KG1 (cell line): ENCODE data around the gene PDXDC1.
"Not testable (repeated sequence)": the region's sequence is repeated elsewhere in the genome, so short reads cannot be mapped to it uniquely, and the experiment has no call there.

ENCODE experiments used
- DNase-seq: peaks from one replicate; lab custom pipeline; 2025; lab: John Stamatoyannopoulos, UW

The PDXDC1 gene

DNA sequence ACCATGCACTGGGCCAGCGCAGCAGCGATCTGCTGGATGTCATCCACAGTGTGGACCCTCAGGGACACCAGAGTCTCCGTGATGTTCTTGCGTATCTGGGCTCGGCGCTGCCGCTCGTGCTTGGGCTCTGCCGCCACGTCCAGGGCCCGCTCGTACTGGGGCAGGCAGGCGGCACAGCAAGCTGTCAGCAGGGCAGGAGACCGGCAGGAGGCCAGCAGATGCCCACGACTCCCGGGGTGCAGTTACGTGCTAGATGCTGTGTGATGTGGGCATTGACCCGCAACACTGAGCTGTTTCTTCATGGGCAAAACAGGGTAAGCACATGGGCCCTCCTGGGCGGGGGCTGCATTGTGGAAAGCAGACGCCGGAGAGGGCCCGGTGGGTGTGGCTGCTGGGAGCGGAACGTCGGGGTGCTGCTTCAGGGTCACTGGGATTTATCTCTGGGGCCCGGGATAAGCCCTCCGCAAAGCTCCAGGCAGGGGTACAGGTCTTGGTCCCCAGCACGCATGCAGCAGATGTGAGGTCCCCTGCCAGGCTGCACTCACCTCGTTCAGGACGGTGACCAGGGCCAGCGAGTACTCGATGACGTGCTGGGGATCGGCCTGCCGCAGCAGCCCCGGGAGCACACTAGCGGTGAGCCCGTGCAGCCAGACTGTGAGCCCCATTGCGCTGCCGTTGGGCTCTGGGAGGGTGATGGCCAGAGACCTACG, 158.0 kb downstream of the PDXDC1 start:
- not testable (repeated sequence) for DNase-seq

DNA sequence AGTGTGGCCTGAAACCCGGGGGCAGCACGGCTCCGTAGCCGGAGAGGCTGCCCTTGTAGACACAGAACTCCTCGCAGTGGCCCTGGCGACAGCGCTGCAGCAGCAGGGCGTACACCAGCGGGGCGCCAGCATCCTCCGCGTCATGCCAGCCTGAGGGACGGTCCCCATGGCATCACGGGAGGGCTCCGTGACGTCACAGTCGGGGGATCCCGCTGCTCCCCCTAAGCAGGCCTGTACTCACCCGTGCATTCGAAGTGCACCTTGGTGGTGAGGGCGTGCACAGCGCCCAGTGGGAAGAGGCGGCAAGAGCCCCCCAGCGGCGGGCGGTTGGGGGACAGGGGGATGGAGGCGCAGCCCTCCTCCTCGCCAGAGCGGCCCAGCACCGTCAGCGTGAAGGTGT, 158.7 kb downstream of the PDXDC1 start:
- DNase-seq = not testable (repeated sequence)

DNA sequence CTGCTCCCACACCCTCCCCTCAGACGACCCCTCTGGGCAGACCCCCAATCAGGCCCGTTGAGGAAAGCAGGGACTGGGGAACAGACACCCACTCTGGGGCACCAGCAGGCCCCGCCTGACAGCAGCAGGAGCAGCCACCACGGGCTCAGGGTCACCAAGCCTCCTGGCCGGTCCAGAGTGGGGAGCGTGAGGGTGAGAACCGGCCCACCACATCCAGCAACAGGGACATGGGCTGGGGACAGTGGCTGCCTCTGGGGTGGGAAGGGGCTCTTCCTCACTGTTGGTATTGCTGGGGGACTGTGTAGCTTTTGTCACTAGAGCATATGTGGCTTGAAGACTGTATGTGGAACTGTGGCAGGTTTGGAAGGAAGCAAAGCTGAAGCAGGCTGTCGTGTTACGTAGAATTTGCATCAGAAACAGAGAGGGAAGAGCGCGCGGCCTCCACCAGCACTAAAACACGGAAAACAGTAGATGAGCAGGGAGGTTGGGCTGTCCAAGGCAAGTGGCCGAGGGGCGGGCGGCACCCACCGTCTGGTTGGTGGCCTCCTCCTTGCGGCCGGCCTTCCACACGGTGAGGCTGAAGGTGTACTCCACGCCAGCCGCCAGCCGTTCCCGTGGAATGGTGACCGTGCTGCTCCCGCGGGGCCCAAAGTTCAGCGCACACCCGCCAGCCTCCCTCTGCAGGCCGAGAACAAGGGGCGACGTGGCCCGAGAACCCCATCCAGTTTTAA, 160.1 kb downstream of the PDXDC1 start:
- DNase-seq = not testable (repeated sequence)

DNA sequence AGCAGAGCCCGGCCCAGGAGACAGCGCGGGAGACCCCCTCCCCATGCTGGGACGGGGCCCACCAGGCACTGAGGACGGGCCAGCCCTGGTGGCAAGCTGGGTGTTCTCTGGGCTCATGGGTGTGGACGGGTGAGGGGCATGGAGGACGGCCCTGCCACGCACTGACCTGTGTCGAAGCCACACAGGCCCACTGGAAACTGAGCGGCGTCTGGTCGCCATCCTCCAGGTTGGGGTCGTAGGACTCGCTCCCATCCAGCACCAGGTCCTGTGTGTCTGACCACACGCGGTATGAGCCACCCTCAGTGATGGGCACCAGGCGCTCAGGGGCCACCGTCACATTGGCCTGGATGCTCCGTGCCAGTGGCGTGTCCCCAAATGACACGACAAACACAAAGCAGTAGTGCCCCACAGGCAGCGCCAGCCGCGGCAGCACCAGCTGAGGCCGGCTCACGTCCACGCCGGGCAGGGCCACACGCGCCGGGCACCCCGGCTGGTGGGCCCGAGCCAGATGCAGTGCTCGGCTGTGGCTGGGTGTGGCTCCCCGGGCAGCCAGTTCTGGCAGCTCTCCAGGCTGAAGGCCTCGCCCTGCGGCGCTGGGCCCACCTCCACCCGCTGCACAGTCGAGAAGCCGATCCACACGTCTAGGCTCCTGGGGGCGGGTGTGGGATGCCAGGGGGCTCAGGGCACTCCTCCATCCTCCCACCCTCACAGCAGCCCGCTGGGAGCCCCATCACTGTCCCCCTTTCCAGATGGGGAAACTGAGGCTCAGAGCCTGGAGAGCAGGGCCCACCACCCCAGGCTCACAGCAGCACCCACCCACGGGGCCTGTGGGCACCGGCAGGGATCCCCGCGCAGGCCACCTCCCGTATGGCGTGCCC, 160.9 kb downstream of the PDXDC1 start:
- not testable (repeated sequence) for DNase-seq

DNA sequence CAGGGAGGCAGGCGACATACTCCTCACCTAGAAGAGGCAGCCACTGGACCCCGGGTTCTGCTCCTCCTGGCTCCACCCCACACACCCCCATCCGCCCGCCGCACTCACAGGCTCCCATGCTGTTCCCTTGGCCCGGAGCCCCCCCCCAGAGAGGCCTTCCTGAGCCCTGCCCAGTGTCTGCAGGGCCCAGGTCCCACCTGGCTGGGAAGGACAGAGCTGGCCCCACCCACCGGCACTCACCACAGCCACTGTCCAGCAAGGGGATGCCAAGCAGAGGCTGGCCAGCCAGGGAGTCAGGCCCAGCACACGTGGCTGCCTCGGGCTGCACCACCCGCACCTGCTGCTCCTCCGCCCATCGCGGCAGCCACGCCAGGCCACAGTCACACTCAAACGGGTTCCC, 162.7 kb downstream of the PDXDC1 start:
- DNase-seq = not testable (repeated sequence)

DNA sequence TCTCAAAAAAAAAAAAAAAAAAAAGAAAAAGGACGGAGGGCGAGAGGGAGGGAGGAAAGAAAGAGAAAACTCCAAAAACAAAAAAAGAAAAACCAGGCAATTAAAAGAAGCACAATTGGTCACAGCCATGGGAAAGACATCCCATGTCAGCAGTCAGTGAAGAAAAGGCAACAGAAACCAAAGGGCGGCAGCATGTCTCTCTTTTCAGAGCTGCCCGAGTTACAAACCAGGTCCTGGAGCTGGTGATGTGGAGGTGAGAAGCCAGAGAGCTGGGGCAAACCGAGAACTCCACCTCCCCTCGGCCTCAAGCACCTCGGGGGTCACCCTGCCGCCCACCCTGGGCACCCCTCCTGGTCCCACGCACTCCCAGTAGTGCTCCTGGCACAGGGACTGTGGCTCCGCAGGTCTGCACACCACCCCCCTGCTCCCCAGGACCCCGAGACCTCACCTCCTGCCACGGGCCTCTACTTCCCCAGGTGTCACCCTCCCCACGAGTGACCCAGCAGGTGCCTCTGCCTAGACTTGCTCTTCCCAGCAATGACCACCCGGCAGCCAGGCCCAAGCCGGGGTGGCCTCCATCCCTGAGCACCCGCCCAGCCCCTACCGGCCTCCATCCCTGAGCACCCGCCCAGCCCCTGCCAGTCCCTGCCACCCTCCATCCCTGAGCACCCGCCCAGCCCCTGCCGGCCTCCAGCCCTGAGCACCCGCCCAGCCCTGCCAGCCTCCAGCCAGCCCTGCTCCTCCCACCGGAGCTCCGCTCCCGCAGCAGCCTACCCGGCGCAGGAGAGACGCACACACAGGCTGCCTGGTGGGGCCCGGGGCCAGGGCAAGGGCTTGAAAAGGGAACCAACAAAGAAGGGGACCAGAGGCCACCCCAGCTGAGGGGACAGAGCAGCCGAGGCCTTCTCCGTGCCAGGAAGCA, 165.9 kb downstream of the PDXDC1 start:
- DNase-seq = not testable (repeated sequence)

DNA sequence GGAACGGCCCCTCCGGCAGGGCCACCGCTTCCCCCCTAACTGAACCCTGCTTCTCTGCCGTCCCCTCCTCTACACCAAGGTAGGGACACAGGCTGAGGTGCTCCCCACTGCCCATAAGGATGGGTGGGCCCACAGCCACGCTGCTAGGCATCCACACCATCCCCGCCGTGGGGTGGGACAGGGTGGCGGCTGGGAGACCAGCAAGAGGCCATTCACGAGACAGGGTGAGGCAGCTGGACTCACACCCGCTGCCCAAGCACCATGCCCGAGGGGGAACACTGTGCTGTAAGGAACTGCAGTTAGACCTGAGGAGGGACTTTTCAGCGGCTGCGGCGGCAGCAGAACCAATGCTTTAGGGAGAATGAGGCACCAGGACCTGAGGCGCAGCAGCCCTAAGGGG, 166.8 kb downstream of the PDXDC1 start:
- no peak for DNase-seq

DNA sequence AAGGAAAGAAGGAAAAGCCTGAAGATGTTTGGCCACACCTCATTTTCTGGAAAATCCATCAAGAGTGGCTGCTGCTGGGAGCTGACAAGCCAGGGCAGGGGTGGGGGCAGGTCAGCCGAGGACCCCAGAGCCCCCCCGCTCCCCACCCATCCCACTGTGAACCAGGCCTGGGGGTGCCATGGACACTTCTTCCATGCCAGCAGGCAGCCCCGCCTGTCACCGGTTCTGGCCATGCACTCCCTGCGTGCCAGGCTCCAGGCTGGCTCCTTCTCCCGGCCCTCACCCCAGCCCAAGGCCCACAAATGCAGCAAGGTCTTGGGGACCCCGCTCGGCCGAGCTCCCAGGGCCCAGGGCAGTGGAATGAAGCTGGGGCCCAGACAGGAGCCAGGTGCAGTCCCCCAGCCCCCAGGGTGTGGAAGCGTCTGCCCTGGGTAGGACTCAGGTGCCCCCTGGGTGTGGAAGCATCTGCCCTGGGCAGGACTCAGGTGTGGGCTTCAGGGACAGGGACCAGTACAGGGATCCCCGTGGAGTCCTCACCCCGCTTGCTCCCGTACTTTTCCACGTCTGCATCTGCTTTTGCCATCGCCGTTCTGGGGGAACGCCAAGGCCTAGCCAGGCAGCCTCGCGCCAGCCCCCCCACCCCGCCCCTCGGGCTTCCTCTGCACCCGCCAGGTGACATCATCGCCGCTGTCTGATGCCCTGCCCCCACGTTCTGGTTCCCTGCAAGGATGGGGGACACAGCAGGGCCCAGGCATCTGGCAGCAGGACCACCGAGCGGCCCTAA, 167.5 kb downstream of the PDXDC1 start:
- DNase-seq = not testable (repeated sequence)

DNA sequence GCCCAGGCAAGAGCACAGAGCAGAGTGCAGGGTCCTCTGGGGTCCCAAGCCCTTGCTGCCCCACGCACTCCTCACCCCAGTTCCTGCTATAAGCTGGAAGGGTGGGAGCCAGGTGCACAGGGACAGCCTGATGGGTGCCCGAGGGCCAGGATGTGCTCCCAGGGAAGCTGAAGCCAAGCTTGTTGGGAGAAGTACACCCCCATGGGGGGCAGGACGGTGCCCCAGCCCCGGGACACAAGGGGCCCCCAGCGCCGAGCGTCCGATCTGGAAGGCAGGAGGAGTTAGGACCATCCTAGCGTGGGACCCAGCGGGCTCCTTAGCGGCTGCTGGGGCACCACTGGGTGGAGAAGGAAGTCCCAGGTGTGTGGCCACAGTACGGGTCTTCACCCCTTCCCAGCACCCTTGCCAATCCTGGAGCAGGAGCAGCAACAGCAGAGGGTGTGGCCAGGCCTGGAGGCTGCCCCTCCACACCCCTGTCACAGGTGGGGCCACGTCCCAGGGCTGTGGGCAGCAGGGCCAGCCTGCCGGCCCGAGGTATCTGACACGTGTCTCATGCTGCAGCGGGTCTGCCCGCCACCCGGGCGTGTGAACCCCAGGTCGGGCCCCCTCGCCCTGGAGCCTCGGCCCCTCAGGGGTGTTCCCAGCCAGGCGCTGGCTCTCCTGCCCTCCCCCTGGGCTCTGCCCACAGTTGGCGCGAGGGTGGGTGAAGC, 168.2 kb downstream of the PDXDC1 start:
- DNase-seq = not testable (repeated sequence)

DNA sequence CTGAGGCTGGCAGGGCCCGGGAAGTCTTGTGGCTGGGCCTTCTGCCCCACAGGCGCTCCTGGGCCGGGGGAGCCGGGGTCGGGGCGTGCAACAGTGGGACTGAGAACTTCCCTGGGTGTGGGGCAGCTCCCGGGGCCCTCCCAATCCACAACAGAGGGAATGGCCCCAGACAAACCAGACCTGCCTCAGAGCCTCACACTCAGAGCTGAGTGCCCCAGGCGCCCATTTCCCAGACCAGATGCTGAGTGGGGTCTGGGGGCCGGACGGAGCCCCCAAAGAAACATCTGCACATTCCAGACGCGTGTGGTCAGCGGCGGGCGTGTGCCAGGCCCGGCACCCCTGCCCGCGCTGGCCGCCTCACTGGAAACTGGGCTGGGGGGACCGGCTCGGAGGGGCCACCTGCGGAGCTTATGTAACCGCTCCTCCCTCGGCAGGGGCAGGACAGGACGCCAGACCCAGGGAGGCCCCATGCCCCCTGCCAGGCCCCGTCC, 168.8 kb downstream of the PDXDC1 start:
- not testable (repeated sequence) for DNase-seq

DNA sequence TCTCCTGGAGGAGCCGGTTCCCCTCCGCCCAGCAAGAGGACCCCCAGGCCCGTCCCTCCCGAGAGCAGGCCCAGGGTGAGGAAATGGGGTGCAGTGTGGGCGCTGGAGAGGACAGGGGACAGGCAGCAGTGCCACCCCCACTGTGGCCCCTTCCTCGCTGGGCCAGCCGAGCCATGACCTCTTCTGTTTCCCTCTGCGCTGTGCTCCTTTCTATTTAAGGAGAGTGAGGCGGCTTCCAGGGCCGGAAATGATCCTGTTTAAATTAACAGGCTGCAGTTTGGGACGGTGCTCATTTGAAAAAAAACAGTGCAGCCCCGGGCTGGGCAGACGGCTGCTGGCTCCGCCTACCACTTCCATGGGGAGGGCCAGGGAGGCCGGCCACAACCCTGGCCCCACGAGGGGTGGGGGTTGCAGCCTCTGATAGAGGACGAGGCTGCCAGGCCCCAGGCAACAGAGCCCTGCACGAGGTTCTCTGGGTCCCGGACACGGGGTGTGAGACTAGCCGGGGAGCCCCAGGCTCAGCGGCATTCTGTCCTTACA, 169.3 kb downstream of the PDXDC1 start:
- DNase-seq = not testable (repeated sequence)

DNA sequence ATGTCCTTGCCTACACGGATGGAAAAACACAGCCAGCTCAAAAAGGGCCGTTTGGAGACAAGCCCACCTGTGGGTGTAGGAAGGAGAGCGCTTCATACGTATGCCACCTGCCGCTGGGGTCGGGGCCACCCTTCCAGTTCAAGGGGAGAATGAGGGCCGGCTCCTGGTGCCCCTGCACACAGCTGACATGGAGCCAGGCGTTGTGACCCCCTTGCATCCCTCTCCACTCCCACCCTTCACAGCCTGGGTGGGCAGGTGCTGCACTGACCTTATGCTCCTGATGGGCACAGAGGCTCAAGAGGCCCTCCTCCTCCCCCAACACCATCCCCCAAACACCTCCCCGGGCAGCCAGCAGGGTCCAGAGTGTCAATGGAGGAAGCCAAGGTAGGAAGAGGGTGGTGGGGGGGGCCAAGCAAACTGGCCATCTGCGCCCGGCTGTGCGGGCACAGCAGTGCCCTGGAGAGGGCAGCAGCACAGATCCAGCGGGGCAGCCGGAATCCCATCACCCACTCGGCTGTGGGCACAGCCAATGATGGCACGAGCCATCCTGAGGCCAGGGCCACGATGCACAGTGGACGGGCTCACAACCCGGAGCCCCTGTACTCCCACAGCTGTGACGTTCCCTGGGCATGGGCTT, 170.1 kb downstream of the PDXDC1 start:
- not testable (repeated sequence) for DNase-seq

DNA sequence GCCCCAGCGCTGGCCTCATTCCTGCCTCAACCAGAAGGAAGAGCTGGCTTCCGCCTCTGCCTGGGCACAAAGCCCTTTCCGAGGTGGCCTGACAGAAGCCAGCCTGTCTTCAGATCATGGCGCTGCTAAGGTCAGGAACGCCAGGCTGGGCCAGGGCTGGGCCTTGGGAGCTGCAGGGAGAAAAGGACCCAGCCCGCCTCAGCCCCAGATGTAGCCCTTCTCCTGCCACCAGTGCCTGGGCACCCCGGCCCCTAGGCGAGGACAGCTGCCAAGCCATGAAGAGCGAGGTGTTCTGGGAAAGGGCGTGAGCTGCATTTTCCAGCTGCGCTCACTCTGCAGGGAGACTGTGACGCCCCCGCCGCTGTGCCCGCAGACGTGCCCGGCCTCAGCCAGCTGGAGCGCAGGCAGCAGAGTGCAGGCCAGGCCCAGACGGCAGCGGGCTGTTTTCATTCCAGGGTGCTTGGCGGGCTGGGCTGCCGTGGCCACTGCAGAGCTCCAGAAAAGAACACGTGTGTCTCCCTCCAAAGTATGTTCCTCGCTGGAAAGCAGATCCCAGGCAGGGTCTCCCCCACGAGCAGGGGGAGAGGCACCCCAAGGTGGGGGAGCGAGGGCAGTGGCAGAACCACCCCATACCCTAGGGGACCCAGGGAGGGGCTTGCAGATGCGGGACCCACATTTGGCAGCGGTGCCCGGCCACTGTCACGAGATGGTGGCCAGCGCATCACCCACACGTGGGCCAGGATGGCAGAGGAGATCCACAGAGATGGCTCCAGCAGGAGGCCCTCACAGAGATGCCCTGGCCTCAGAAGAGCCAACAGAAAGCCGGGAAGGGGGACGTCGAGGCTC, 170.8 kb downstream of the PDXDC1 start:
- DNase-seq = not testable (repeated sequence)

DNA sequence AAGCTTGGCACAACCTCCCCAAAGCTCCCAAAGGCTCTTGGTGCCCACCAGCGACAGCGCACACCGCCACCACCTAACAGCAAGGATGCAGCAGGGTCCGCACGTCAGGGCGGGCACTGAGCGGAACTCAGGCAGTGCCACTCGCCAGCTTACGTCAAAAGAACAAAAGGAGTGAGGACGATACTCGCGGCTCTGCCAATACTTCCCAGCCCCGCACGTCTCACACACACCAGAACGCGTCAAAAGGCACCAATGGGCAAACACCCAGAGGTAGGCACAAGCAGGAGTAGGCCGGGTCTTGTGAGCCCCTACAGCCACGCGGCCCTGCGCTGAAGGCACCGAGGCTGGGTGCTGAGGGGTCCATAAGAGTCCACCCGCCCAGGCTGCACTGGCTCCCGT, 171.4 kb downstream of the PDXDC1 start:
- DNase-seq = not testable (repeated sequence)

DNA sequence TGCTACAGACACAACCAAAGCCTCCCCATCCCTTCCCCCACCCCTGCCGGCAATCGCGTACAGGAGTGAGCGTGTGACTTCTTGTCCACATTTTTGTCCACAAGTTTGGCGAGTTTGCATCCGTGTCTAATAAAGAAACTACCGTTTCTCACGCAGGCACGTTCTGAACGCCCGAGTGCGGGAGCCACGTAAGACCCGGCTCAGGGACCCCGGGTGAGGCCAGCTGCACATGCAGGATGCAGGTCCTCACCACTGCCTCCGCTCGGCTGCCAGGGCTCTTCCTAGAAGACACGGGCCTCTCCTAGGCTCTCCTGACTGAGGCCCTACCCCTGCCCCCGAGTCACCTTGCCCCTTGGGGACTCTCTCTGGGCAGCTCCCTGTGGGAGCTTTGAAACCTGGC, 174.0 kb downstream of the PDXDC1 start:
- DNase-seq = not testable (repeated sequence)

DNA sequence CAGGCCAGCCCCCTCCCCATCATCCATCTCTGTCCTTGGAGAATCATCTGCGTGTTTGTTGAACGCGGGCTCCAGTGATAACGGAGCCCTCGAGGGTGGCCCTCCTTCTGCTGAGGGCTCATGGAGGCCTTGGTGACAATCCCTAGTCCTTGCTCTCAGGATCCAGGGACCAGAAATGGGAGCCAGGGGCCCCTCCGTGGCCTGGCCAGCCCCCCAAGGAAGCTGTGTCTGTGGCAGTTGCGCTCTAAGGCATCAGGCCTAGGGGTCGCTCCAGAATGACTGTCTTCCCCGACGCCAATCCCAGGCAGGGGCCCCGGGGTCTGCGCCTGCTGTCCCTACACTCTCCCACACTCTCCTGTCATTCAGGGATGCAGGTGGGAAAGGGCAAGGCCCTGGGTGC, 174.4 kb downstream of the PDXDC1 start:
- DNase-seq = not testable (repeated sequence)

DNA sequence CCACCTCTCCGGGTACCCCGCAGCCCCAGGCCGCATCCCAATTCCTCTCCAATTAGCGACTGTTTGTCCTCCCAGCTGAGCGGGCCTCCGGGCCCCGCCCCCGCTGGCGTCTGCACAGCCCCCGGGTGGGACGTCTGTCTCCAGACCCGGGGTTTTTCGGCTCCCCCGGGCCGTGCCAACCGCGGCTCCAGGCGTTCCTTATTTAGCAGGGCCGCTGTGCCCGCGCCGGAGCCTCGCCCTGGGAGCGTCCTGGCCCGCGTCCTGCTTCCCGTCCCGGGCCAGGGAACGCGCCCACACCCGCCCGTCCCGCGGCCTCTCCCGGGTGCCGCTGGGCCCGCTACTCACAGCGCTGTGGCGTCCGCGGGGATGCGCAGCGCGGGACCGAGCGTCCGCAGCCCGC, 179.2 kb downstream of the PDXDC1 start:
- peak; percentile 1 for DNase-seq
